Activated effector memory CD4-positive, alpha-beta T cell treated with anti-CD3 and anti-CD28 coated beads, Interleukin-2, amount 50 U/mL, for 16 hours (primary cell): ENCODE data around the gene RAB11B.
"Not testable (repeated sequence)": the region's sequence is repeated elsewhere in the genome, so short reads cannot be mapped to it uniquely, and the experiment has no call there.

Source experiments
- DNase-seq: peaks from one replicate; pipeline ENCODE4 v3.0.0-alpha.2; 2020

The RAB11B gene

GRCh38 chr19:8371011-8371804 is 19.0 kb upstream of the RAB11B start:
- DNase-seq, result no peak

- no peak for DNase-seq
Measured at GRCh38 chr19:8373867-8374813, 16.0 kb upstream of the RAB11B start.

DNA sequence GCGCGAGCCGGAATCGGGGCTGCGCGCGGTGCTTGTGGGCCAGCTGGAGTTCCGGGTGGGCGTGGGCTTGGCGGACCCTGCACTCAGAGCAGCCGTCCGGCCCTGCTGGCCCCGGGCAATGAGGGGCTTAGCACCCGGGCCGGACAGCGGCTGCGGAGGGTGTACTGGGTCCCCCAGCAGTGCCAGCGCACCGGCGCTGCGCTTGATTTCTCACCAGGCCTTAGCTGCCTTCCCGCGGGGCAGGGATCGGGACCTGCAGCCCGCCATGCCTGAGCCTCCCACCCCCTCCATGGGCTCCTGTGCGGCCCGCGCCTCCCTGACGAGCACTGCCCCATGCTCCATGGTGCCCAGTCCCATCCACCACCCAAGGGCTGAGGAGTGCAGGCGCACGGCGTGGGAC is 14.4 kb upstream of the RAB11B start:
- not testable (repeated sequence) for DNase-seq

- DNase-seq, result not testable (repeated sequence)
Measured at GRCh38 chr19:8376373-8376974, 13.7 kb upstream of the RAB11B start.

GRCh38 chr19:8377598-8377997 is 12.6 kb upstream of the RAB11B start:
- DNase-seq, result no peak

- DNase-seq, result not testable (repeated sequence)
Measured at GRCh38 chr19:8379156-8379891, 10.8 kb upstream of the RAB11B start.

DNA sequence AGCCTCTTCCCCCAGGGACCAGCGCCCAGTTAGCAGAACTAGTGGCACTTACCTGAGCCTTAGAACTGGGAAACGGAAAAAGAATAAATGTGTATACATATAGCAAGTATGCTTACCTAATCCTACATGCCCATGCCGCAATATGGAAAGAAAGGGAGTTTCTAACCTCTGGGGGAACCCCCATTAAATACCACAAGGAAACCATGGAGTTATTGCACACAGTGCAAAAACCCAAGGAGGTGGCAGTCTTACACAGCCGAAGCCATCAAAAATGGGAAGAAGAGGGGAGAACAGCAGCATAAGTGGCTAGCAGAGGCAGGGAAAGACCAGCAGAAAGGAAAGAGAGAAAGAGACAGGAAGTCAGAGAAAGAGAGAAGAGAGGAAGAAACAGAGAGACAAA is 5.6 kb upstream of the RAB11B start:
- DNase-seq, result not testable (repeated sequence)

GRCh38 chr19:8385103-8385502 is 5.1 kb upstream of the RAB11B start:
- DNase-seq, result not testable (repeated sequence)

- not testable (repeated sequence) for DNase-seq
Measured at GRCh38 chr19:8385566-8385965, 4.6 kb upstream of the RAB11B start.

DNA sequence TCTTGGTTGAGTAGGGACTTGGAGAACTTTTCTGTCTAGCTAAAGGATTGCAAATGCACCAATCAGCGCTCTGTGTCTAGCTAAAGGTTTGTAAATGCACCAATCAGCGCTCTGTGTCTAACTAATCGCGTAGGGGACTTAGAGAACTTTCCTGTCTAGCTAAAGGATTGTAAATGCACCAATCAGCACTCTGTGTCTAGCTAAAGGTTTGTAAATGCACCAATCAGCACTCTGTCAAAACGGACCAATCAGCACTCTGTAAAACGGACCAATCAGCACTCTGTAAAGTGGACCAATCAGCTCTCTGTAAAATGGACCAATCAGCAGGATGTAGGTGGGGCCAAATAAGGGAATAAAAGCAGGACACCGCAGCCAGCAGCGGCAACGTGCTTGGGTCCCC is 3.7 kb upstream of the RAB11B start:
- not testable (repeated sequence) for DNase-seq

- DNase-seq, result no peak
Measured at GRCh38 chr19:8386990-8387389, 3.2 kb upstream of the RAB11B start.

GRCh38 chr19:8387688-8388611 is 2.2 kb upstream of the RAB11B start:
- no peak for DNase-seq

DNA sequence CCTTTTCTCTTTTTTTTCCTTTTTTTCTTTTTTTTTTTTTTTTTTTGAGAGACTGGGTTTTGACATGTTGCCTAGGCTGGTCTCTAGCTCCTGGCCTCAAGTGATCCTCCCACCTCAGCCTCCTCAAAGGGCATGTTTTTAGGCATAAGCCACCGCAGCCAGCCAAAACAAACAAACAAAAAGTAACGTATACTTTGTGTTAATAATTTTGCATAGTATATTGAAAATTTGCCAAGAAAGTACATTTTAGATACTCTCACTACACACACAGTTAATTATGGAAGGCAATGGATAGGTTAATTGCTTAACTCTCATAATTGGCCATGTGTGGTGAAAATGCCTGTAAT is 1.6 kb upstream of the RAB11B start:
- no peak for DNase-seq

GRCh38 chr19:8390617-8390981 is 439 bp downstream of the RAB11B start:
- DNase-seq, result peak; percentile 95

DNA sequence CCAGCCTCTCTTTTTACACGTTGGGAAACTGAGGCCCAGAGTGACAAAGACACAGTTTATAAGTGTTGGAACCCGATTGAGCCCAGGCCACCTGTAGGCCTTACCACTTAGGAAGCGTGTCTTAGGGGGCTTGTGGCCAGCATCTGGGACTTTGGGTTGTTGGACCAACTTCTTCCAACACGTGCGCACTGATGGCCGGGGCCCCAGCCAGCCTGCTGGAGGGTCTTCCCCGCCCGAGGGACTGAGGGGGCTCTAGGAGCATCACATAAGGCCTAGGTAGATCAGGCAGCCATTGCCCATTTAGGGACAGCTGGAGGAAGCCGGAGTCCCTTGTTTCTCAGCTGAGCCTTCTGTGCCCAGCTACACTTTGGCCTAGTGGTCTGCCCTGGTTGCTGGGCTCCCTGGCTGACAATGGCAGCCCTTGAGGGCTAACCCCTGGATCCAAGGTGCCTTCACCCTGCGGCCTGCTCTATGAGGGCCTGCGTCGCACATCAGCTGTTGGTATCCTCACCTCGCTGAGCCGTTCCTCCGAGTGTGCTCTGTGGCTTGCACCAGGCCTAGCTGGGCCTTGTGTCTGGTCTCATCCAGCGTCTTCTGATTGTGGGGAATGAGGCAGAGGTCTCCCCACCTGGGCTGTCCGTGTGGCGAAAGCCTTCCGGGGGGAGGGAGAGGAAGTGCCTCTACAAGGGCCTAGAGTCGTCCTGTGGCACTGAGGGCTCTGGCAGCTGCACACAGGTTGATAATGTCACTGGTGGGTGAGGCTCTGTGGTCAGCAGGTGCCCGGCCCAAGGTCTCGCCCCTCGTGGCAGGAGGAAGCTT is 1.2 kb downstream of the RAB11B start:
- DNase-seq, result no peak

DNA sequence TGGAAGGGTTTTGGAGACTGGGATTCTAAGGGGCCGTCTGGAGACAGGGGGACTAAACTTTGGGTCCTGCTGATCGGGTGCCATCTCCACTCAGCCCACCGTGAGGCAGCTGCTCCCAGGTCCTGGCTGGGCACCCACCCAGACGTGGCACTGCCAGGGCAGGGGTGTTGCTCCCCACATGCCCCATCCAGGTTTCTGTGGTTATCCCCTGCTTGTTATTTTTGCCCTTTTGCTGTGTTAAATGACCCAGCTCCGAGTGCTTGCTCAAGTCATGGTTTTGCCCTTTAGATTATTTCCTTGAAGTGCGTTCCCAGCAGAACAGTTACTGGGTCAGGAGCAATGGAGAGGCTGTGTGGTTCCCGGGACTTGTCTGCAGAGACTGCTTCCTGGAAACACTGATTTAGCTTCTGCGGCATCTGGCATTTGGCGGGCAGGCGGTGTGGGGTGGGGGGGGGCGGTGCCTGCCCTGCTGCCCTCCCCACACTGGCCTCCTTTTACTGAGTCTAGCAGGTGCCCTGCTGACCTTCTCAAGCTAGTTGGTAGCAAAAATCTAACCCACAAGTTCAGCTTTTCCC is 1.9 kb downstream of the RAB11B start:
- no peak for DNase-seq

GRCh38 chr19:8393192-8393870 is 3.2 kb downstream of the RAB11B start:
- no peak for DNase-seq

GRCh38 chr19:8393871-8394250 is 3.7 kb downstream of the RAB11B start:
- DNase-seq, result no peak

- DNase-seq, result no peak
Measured at GRCh38 chr19:8395621-8396082, 5.5 kb downstream of the RAB11B start.

GRCh38 chr19:8396185-8396562 is 6.0 kb downstream of the RAB11B start:
- DNase-seq, result no peak
